ENCODE measurements around the gene ABCD4. TPM values are rescaled to one million over a fixed set of nuclear protein-coding genes. Genes with fewer than 3 reads are reported as not detected.

Gene ABCD4
- total and polyA plus RNA-seq, 2 of the 4 experiments (the other 2 are of a cell fraction), result 12.2 to 20.4 TPM

GRCh38 chr14:74309125-74310022 is 6.6 kb upstream of the ABCD4 start (continued):
- TF ChIP-seq MXI1 (IDR thresholded peaks at IDR 0.05; ENCODE audit: borderline replicate concordance, low read depth, low read length), result no peak

- Histone ChIP-seq H2BK120ac (ENCODE audit: low read depth, low read length) (no peak overlapping the region), H2BK5ac (ENCODE audit: low read depth, low read length, poor library complexity, severe bottlenecking) (no peak overlapping the region), H2AFZ (replicated peaks; ENCODE audit: low read length, poor library complexity) (no peak overlapping the region), H4K8ac (ENCODE audit: low read depth in 2 of 2, low read length in 2 of 2) (no peak overlapping the region), H3K9me3 (ENCODE audit: control insufficient read depth, insufficient read depth, low read length) (no peaks in the 10 kb centered on the region), H2BK15ac (ENCODE audit: low read depth, low read length) (no peak overlapping the region), H3K9me1 (ENCODE audit: insufficient read depth, low read length) (no peaks in the 10 kb centered on the region), H3K4me1 (ENCODE audit: control insufficient read depth, insufficient read depth, low read length) (no peaks in the 10 kb centered on the region), H3K4ac (ENCODE audit: low read depth, low read length) (no peak overlapping the region), H3K23ac (ENCODE audit: low read depth, low read length) (no peak overlapping the region), H2BK20ac (ENCODE audit: low read depth, low read length) (no peak overlapping the region), H4K91ac (ENCODE audit: insufficient read depth, low read depth, low read length) (no peak overlapping the region), H3K9ac (ENCODE audit: low read depth, low read length) (no peak overlapping the region), H3K27me3 (ENCODE audit: control insufficient read depth, insufficient read depth, low read length) (peaks cover 14% of the 10 kb centered on the region), H3K27ac (ENCODE audit: insufficient read depth, low read length) (no peak overlapping the region), H3K56ac (ENCODE audit: extremely low read depth, insufficient read depth, low read length) (no peak overlapping the region), H3K79me1 (ENCODE audit: low read depth in 1 of 2, low read length in 2 of 2) (no peaks in the 10 kb centered on the region), H4K5ac (ENCODE audit: low read depth, low read length) (no peak overlapping the region), H3K18ac (ENCODE audit: low read depth, low read length) (no peak overlapping the region), H3K36me3 (ENCODE audit: control insufficient read depth, insufficient read depth, low read length) (no peaks in the 10 kb centered on the region), H2AK5ac (ENCODE audit: low read depth, low read length) (no peak overlapping the region), H3K4me2 (ENCODE audit: low read depth, low read length) (no peak overlapping the region), H3K4me3 (ENCODE audit: insufficient read depth, low read depth, low read length) (no peak overlapping the region), H2AK9ac (replicated peaks; ENCODE audit: low read depth, low read length, poor library complexity) (no peak overlapping the region), H4K20me1 (ENCODE audit: insufficient read depth, low read length) (no peaks in the 10 kb centered on the region), H3K14ac (replicated peaks; ENCODE audit: low read depth, low read length) (no peak overlapping the region)
- POLR2A ChIA-PET (ENCODE audit: unreplicated experiment), result no interaction called here
- no TSS peak for BruUV-seq (replicated peaks)
- dilution Hi-C loops (cut with HindIII; ENCODE audit: low sequenced_read_pairs, unreplicated experiment), result no loop called here
- CTCF ChIA-PET, result interaction anchor here (0.9 to 1.1 kb wide), 2 partner anchors 12 to 16 kb away, joined by 3 to 5 read pairs; no protein-coding TSS in a partner anchor
- in situ Hi-C loops (cut with MboI; ENCODE audit: low sequenced_read_pairs), result no loop called here
- ATAC-seq (ENCODE audit: low read depth) (no peak), DNase-seq (no peak)
- 70% methylated on average over 4 of the region's 5 CpGs; no CpG with 5 or more reads in 1 of the 2 experiments for WGBS, 2 experiments (ENCODE audit: extremely low coverage in 2 of 2, insufficient read length in 1 of 2)
- intact Hi-C loops (cut with micrococcal nuclease), result no loop called here
- TF ChIP-seq NFE2L2 (IDR thresholded peaks at IDR 0.05; ENCODE audit: low read depth, low read length) (no peak), MXI1 (IDR thresholded peaks at IDR 0.05; ENCODE audit: borderline replicate concordance, low read depth, low read length) (no peak), ELK1 (IDR thresholded peaks at IDR 0.05; ENCODE audit: borderline replicate concordance, low read depth, low read length) (no peak)
Measured at GRCh38 chr14:74308695-74309094, 6.0 kb upstream of the ABCD4 start.

All from IMR-90 (cell line).